Astrocyte (in vitro differentiated cells and primary cell): ENCODE measurements around the gene TNPO3.
"Not testable (repeated sequence)": the region's sequence is repeated elsewhere in the genome, so short reads cannot be mapped to it uniquely, and the experiment has no call there.

Source experiments
- EZH2 ChIP-seq: IDR thresholded peaks from 2 replicates; pipeline ENCODE4 v1.6.1; 2012; ENCODE audit warnings: mild to moderate bottlenecking, low read length, inconsistent platforms; ENCODE audit not compliant: insufficient read depth
- TF ChIP-seq, protein P1 (sequence below): IDR thresholded peaks from 2 replicates; pipeline ENCODE4 v1.5.1; 2011; ENCODE audit warnings: low read depth, mild to moderate bottlenecking, inconsistent platforms, low read length, moderate library complexity; ENCODE audit not compliant: insufficient read depth

DNA sequence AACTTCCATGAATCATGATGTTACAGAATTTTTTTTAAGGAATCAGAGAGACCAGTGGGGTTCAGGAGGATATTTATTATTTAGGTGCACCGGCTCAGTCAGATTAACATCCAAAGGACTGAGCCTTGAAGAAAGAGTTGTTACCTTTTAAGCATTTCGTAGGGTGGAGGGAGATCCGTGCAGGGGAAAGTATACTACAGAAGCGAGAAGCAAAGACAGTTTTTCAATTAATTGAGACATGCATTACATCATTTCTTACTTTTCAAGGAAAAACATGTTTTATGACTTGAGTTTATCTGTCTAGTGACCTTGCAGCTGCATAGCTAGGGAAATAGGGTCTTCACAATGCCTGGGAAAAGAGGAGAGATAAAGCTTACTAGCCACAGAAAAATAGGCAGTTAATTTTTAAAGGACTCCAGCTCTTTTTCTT lies 12.2 kb upstream of the TNPO3 start:
- TF ChIP-seq, protein P1, sequence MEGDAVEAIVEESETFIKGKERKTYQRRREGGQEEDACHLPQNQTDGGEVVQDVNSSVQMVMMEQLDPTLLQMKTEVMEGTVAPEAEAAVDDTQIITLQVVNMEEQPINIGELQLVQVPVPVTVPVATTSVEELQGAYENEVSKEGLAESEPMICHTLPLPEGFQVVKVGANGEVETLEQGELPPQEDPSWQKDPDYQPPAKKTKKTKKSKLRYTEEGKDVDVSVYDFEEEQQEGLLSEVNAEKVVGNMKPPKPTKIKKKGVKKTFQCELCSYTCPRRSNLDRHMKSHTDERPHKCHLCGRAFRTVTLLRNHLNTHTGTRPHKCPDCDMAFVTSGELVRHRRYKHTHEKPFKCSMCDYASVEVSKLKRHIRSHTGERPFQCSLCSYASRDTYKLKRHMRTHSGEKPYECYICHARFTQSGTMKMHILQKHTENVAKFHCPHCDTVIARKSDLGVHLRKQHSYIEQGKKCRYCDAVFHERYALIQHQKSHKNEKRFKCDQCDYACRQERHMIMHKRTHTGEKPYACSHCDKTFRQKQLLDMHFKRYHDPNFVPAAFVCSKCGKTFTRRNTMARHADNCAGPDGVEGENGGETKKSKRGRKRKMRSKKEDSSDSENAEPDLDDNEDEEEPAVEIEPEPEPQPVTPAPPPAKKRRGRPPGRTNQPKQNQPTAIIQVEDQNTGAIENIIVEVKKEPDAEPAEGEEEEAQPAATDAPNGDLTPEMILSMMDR: not testable (repeated sequence)
- TF ChIP-seq EZH2: not testable (repeated sequence)
